ENCODE data around the gene RANGAP1.

GRCh38 chr22:41215926-41216325 is 70.1 kb downstream of the RANGAP1 start:
- no peak for TF ChIP-seq POLR2A (IDR thresholded peaks at IDR 0.05)
- no peak for TF ChIP-seq CTCF (IDR thresholded peaks at IDR 0.05)
